Mesendoderm (in vitro differentiated cells): ENCODE measurements around the gene SPDYE17.
"Not testable (repeated sequence)": the region's sequence is repeated elsewhere in the genome, so short reads cannot be mapped to it uniquely, and the experiment has no call there.

ENCODE experiments used
- DNase-seq: peaks from one replicate; pipeline ENCODE4 v3.0.0; 2013
- H2AK5ac ChIP-seq: 2 replicates; pipeline ENCODE4 v1.6.1; 2013; ENCODE audit warnings: low read length, inconsistent platforms
- H2BK120ac ChIP-seq: 2 replicates; pipeline ENCODE4 v1.6.1; 2013; ENCODE audit warnings: low read depth, mild to moderate bottlenecking, low read length, moderate library complexity, mixed read lengths
- H2BK15ac ChIP-seq: replicated peaks from 2 replicates; pipeline ENCODE4 v1.6.1; 2013; ENCODE audit warnings: low read depth, mild to moderate bottlenecking, moderate library complexity
- H2BK5ac ChIP-seq: 2 replicates; pipeline ENCODE4 v1.6.1; 2013; ENCODE audit warnings: low read length, inconsistent platforms
- H3K18ac ChIP-seq: 2 replicates; pipeline ENCODE4 v1.6.1; 2013; ENCODE audit warnings: mild to moderate bottlenecking, low read length, mixed read lengths
- H3K23ac ChIP-seq: one replicate; pipeline ENCODE4 v1.6.1; 2013; ENCODE audit warnings: low read length
- H3K27ac ChIP-seq: 2 replicates; pipeline ENCODE4 v1.5.1; 2013; ENCODE audit warnings: low read depth, mild to moderate bottlenecking, inconsistent platforms, low read length, moderate library complexity
- H3K27me3 ChIP-seq: 2 replicates; pipeline ENCODE4 v1.6.1; 2013; ENCODE audit warnings: low read length, control low read depth, mild to moderate bottlenecking, inconsistent platforms; ENCODE audit not compliant: insufficient read depth, poor library complexity
- H3K36me3 ChIP-seq: 2 replicates; pipeline ENCODE4 v1.6.1; 2013; ENCODE audit warnings: low read length, inconsistent platforms; ENCODE audit not compliant: control insufficient read depth, insufficient read depth
- H3K4ac ChIP-seq: one replicate; pipeline ENCODE4 v1.6.1; 2013; ENCODE audit warnings: low read depth, mild to moderate bottlenecking, low read length, moderate library complexity
- H3K4me1 ChIP-seq: 2 replicates; pipeline ENCODE4 v1.6.1; 2013; ENCODE audit warnings: low read depth, low read length, inconsistent platforms; ENCODE audit not compliant: control insufficient read depth
- H3K4me2 ChIP-seq: 2 replicates; pipeline ENCODE4 v1.6.1; 2013; ENCODE audit warnings: low read length
- H3K4me3 ChIP-seq: 2 replicates; pipeline ENCODE4 v1.5.1; 2013; ENCODE audit warnings: mild to moderate bottlenecking, low read length
- H3K56ac ChIP-seq: one replicate; pipeline ENCODE4 v1.6.1; 2013; ENCODE audit warnings: low read length
- H3K79me1 ChIP-seq: 2 replicates; pipeline ENCODE4 v1.6.1; 2013; ENCODE audit warnings: low read length, inconsistent platforms
- H3K79me2 ChIP-seq: 2 replicates; pipeline ENCODE4 v1.6.1; 2013; ENCODE audit warnings: mild to moderate bottlenecking, low read length; ENCODE audit not compliant: control insufficient read depth, insufficient read depth
- H3K9ac ChIP-seq: 2 replicates; pipeline ENCODE4 v1.6.1; 2013; ENCODE audit warnings: low read length, inconsistent platforms
- H4K5ac ChIP-seq: one replicate; pipeline ENCODE4 v1.6.1; 2013; ENCODE audit warnings: low read length
- H4K8ac ChIP-seq: one replicate; pipeline ENCODE4 v1.6.1; 2013; ENCODE audit warnings: low read depth, mild to moderate bottlenecking, control low read depth, low read length, moderate library complexity
- WGBS: extraction: QIAGEN DNeasy Blood & Tissue Kit; methylation state at CpG from one replicate; pipeline ENCODE4 v1.1.7; 2013; ENCODE audit warnings: low lambda C conversion rate, missing lambda C conversion rate; ENCODE audit not compliant: insufficient coverage; ENCODE audit errors: extremely low coverage; 5-methylcytosine and 5-hydroxymethylcytosine counted together

Gene SPDYE17

DNA sequence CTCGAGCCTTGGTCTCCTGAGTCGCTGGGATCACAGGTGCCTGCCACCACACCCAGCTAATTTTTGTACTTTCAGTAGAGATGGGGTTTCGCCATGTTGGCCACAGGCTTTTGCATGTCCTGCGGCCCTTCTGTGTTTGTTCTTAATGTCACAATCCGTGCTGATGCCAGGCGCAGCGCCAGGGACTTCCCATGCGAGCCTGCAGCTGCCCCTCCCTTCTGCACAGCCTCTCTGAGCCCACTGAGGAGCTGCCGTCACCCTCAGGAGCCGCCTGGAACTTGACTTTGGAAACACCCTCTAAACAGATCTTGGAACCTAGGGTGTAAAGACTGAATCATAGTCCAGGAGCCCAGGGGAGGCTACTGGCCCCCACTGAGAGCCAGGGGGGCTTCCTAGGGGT is 24.2 kb downstream of the SPDYE17 start:
- WGBS: no CpG with 5 or more reads among the region's 10 CpGs
- not testable (repeated sequence) for DNase-seq, H3K4me1 ChIP-seq

DNA sequence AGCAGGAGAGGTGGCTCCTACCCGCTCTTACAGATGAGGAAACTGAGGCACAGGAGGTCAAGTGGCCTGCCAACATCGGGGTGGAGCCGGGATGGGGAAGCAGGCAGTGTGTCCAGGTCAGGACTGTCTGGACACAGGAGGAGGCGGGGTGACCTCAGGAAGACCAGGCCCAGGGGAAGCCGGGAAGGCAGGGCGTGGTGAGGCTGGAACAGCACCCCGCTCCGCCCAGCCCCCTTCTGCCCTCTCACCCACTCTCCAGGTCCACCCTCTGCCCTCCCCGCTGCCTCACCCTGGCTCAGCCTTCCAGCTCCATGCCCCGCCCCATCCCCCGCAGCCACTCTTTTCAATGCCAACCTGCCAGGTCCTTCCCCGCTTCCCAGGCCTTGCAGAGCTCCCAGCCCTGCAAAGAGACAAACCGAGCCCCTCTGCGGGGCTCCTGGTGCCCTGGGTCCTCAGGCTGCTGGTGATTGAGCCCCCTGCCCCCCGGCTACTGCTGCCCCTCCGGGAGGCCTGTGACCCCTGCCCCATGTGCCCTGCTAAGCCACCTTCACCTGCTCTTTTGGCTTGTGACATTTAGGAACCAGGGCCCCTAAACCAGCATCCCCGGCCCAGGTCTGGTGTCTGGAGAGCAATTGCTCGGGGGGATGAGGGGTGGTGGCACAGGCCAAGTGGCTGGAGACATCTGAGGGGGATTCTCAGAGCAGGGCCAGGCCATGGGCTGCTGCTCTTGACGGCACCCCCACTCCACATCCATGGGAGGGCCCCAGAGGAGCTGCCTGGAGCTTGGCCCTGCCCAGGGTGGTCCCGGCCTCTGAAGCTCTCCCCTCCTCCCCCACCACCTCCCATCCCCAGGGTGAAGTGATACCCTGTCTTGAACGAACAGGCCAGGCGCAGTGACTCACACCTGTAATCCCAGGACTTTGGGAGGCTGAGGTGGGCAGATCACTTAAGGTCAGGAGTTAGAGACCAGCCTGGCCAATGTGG is 25.7 kb downstream of the SPDYE17 start:
- not testable (repeated sequence) for H3K27me3 ChIP-seq, H4K5ac ChIP-seq, H3K79me2 ChIP-seq, H3K27ac ChIP-seq, H3K4me3 ChIP-seq, H3K56ac ChIP-seq, H3K79me1 ChIP-seq, H3K4me2 ChIP-seq, H3K4ac ChIP-seq, H2BK120ac ChIP-seq, H2BK5ac ChIP-seq, H3K36me3 ChIP-seq, H3K4me1 ChIP-seq, H3K18ac ChIP-seq, H3K9ac ChIP-seq, H4K8ac ChIP-seq, H3K23ac ChIP-seq, H2AK5ac ChIP-seq, DNase-seq, H2BK15ac ChIP-seq
- no CpG with 5 or more reads among the region's 22 CpGs for WGBS

More for the DNA sequence above, 24.2 kb downstream of the SPDYE17 start:
- H3K27ac ChIP-seq, H4K5ac ChIP-seq, H3K56ac ChIP-seq, H2BK15ac ChIP-seq, H2BK5ac ChIP-seq, H3K4me3 ChIP-seq, H2BK120ac ChIP-seq, H3K4me2 ChIP-seq, H3K79me2 ChIP-seq, H3K4ac ChIP-seq, H3K79me1 ChIP-seq, H4K8ac ChIP-seq, H3K18ac ChIP-seq, H3K23ac ChIP-seq, H3K36me3 ChIP-seq, H2AK5ac ChIP-seq, H3K27me3 ChIP-seq, H3K9ac ChIP-seq: not testable (repeated sequence)

- not testable (repeated sequence) for H3K23ac ChIP-seq, H3K79me1 ChIP-seq, H3K56ac ChIP-seq, H3K4me2 ChIP-seq, H4K5ac ChIP-seq, H4K8ac ChIP-seq, H3K79me2 ChIP-seq, H2BK5ac ChIP-seq, H3K36me3 ChIP-seq, H3K4ac ChIP-seq, H3K27me3 ChIP-seq, H2AK5ac ChIP-seq, H3K18ac ChIP-seq, H2BK15ac ChIP-seq, H3K4me3 ChIP-seq, H3K9ac ChIP-seq, H3K27ac ChIP-seq, DNase-seq, H2BK120ac ChIP-seq, H3K4me1 ChIP-seq
- WGBS: no CpG with 5 or more reads among the region's 27 CpGs
Measured at GRCh38 chr7:77005461-77006057, 26.6 kb downstream of the SPDYE17 start.

DNA sequence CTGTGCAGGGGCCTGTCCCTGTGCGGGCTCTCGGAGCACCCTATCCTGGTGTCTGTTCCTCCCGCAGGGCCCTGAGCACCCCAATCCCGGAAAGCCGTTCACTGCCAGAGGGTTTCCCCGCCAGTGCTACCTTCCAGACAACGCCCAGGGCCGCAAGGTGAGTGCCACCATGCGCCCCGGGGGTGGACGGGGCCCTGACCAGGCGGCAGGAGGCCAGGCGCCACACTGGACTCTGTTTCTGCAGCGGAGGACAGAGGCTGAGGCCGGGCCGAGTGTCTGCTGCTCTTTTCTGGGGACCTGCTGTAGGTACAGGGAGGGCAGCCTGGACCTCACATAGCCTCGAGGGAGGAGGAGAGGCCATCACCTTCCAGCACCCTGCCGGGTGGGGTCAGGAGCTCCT is 28.0 kb downstream of the SPDYE17 start:
- DNase-seq, H2BK15ac ChIP-seq, H2BK120ac ChIP-seq, H3K27ac ChIP-seq, H4K8ac ChIP-seq, H3K4ac ChIP-seq, H2AK5ac ChIP-seq, H4K5ac ChIP-seq, H3K18ac ChIP-seq, H3K23ac ChIP-seq, H3K9ac ChIP-seq, H2BK5ac ChIP-seq, H3K4me2 ChIP-seq, H3K4me1 ChIP-seq, H3K4me3 ChIP-seq, H3K27me3 ChIP-seq, H3K79me2 ChIP-seq, H3K79me1 ChIP-seq, H3K56ac ChIP-seq, H3K36me3 ChIP-seq: not testable (repeated sequence)
- WGBS: no CpG with 5 or more reads among the region's 18 CpGs

DNA sequence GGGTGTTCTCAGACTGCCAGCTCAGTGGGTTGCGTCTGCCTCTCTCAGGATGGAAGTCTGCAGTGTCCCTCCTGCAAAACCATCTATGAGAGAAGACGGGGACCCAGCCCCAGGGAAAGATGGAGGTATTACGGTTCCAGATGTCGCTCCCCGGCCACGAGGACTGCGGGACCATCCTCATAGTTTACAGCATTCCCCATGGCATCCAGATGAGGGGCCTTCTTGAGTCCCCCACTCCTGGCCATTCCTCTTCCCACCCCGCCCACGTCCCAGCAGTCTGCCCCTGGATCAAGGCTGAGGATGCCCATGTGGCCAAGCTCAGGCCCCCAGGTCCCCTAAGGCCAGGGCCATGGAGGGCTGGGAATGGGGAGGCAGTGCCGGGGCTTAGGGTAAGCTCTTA is 28.9 kb downstream of the SPDYE17 start:
- not testable (repeated sequence) for H2BK120ac ChIP-seq, H4K5ac ChIP-seq, H3K79me2 ChIP-seq, H3K36me3 ChIP-seq, H2BK15ac ChIP-seq, H3K56ac ChIP-seq, H2AK5ac ChIP-seq, H3K9ac ChIP-seq, H3K4me1 ChIP-seq, H3K79me1 ChIP-seq, H3K23ac ChIP-seq, DNase-seq, H3K18ac ChIP-seq, H4K8ac ChIP-seq, H3K4me3 ChIP-seq, H2BK5ac ChIP-seq, H3K27ac ChIP-seq, H3K4me2 ChIP-seq, H3K27me3 ChIP-seq, H3K4ac ChIP-seq
- WGBS: no CpG with 5 or more reads among the region's 10 CpGs
